Uterus (tissue), 2 donors: ENCODE results near the gene NGRN.

Experiments used
- POLR2A ChIP-seq, 2 donors: fragments of 450-650 bp; IDR thresholded peaks; one replicate each; pipeline ENCODE4 v1.6.1; 2016; ENCODE audit warnings: antibody characterized with exemption in 2 of 2, mild to moderate bottlenecking in 1 of 2, moderate library complexity in 1 of 2
- TF ChIP-seq, protein P1 (sequence below), 4 experiments: fragments of 200-600 bp in 2 of 4; fragments of 450-650 bp in 2 of 4; sonication (generic) in 2 of 4; IDR thresholded peaks; one replicate each; pipeline ENCODE4 v1.5.1; 2016 to 2019; ENCODE audit warnings: antibody characterized with exemption in 4 of 4, mild to moderate bottlenecking in 2 of 4, moderate library complexity in 1 of 4

DNA sequence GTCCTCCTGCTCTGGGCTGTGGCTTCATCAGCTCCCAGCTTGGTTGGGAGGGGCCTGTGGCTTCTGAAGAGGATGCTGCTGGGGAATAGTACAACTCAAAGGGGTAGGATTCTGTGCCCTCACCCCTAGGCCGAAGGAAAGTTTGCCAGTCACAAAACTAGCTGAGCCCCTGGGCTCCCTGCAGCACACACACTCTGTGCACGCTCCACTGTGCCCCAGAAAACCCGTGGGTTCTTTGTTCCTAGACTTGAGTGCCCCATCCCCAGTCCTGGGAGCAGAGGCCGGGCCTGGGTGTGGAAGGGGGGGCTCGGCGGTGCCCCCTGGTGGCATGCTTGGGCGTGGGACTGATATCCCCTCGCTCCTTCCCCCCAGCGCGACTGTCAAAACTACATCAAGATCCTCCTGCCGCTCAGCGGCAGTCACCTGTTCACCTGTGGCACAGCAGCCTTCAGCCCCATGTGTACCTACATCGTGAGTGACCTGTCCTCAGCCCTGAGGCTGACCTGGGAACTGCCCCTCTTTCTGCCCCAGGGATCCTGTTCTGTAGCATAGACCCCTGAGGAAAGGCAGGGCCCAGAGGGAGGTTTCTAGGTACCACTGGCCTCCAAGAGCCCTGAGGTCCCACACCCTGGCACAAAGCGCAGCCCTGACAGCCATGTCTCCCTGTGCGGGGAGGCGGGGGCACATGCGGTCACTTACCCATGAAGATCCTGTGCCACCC lies 45.9 kb upstream of the NGRN start:
- TF ChIP-seq, protein P1, sequence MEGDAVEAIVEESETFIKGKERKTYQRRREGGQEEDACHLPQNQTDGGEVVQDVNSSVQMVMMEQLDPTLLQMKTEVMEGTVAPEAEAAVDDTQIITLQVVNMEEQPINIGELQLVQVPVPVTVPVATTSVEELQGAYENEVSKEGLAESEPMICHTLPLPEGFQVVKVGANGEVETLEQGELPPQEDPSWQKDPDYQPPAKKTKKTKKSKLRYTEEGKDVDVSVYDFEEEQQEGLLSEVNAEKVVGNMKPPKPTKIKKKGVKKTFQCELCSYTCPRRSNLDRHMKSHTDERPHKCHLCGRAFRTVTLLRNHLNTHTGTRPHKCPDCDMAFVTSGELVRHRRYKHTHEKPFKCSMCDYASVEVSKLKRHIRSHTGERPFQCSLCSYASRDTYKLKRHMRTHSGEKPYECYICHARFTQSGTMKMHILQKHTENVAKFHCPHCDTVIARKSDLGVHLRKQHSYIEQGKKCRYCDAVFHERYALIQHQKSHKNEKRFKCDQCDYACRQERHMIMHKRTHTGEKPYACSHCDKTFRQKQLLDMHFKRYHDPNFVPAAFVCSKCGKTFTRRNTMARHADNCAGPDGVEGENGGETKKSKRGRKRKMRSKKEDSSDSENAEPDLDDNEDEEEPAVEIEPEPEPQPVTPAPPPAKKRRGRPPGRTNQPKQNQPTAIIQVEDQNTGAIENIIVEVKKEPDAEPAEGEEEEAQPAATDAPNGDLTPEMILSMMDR (IDR thresholded peaks at IDR 0.05) = peak; percentile 52 to 62 (median 56)
- no peak for TF ChIP-seq POLR2A (IDR thresholded peaks at IDR 0.05)
